GM12801 (cell line): ENCODE data around the gene YBX1.

Experiments used
- TF ChIP-seq, protein P1 (sequence below): IDR thresholded peaks from one replicate; pipeline ENCODE4 v1.5.1; 2011; ENCODE audit warnings: control low read depth; ENCODE audit not compliant: insufficient read length; ENCODE audit errors: extremely low read depth

YBX1 gene

DNA sequence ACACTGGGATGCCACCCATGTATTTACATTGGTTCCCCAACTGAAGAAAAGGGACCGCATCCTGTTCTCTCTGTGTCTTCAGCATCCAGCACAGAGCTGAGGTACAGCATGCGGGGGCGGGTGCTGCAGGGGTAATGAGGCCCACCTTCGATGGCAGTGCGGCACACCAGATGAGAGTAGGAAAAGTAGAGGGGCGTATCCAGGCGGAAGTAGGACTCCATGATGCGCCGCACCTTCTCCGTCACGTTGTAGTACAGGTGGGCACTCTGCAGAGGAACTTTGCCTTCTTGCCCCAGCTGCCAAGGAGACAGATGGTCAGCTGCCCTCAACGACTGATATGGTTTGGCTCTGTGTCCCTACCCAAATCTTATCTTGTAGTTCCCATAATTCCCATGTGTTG lies 67.8 kb downstream of the YBX1 start:
- TF ChIP-seq, protein P1, sequence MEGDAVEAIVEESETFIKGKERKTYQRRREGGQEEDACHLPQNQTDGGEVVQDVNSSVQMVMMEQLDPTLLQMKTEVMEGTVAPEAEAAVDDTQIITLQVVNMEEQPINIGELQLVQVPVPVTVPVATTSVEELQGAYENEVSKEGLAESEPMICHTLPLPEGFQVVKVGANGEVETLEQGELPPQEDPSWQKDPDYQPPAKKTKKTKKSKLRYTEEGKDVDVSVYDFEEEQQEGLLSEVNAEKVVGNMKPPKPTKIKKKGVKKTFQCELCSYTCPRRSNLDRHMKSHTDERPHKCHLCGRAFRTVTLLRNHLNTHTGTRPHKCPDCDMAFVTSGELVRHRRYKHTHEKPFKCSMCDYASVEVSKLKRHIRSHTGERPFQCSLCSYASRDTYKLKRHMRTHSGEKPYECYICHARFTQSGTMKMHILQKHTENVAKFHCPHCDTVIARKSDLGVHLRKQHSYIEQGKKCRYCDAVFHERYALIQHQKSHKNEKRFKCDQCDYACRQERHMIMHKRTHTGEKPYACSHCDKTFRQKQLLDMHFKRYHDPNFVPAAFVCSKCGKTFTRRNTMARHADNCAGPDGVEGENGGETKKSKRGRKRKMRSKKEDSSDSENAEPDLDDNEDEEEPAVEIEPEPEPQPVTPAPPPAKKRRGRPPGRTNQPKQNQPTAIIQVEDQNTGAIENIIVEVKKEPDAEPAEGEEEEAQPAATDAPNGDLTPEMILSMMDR: no peak

GRCh38 chr1:42752284-42752683 lies 70.1 kb downstream of the YBX1 start:
- TF ChIP-seq, protein P1: no peak

GRCh38 chr1:42753070-42753469 lies 70.9 kb downstream of the YBX1 start:
- TF ChIP-seq, protein P1: no peak
